H9 (cell line): ENCODE measurements around the gene FAM114A1. TPM values are rescaled to one million over a fixed set of nuclear protein-coding genes. Genes with fewer than 3 reads are reported as not detected.

ENCODE experiments used
- DNase-seq: peaks from one replicate; pipeline ENCODE4 v3.0.0-alpha.2; 2017
- H2AFZ ChIP-seq: one replicate; pipeline ENCODE4 v1.6.1; 2013; ENCODE audit warnings: mild to moderate bottlenecking, low read length, control low read depth, moderate library complexity
- H2AK5ac ChIP-seq: 2 replicates; pipeline ENCODE4 v1.6.1; 2013; ENCODE audit warnings: low read length, control low read depth, mixed read lengths; ENCODE audit not compliant: insufficient read length
- H2BK120ac ChIP-seq: one replicate; pipeline ENCODE4 v1.6.1; 2013; ENCODE audit warnings: low read depth, mild to moderate bottlenecking, low read length, control low read depth, inconsistent platforms; ENCODE audit not compliant: poor library complexity, severe bottlenecking
- H2BK12ac ChIP-seq: 2 replicates; pipeline ENCODE4 v1.6.1; 2013; ENCODE audit warnings: low read length, control low read depth, mixed read lengths, low read depth; ENCODE audit not compliant: insufficient read length
- H2BK15ac ChIP-seq: 2 replicates; pipeline ENCODE4 v1.6.1; 2013; ENCODE audit warnings: low read depth, low read length, control low read depth
- H2BK20ac ChIP-seq: one replicate; pipeline ENCODE4 v1.6.1; 2013; ENCODE audit warnings: low read depth, mild to moderate bottlenecking, low read length, control low read depth, inconsistent platforms; ENCODE audit not compliant: poor library complexity, severe bottlenecking
- H2BK5ac ChIP-seq: 2 replicates; pipeline ENCODE4 v1.6.1; 2013; ENCODE audit warnings: low read length, control low read depth, mixed read lengths; ENCODE audit not compliant: insufficient read length
- H3K14ac ChIP-seq: 2 replicates; pipeline ENCODE4 v1.6.1; 2013; ENCODE audit warnings: low read length, control low read depth; ENCODE audit not compliant: insufficient read depth
- H3K18ac ChIP-seq: 2 replicates; pipeline ENCODE4 v1.6.1; 2013; ENCODE audit warnings: low read depth, mild to moderate bottlenecking, mixed read lengths, low read length, control low read depth; ENCODE audit not compliant: insufficient read length
- H3K23ac ChIP-seq: 2 replicates; pipeline ENCODE4 v1.6.1; 2013; ENCODE audit warnings: low read length, control low read depth, mixed read lengths, low read depth; ENCODE audit not compliant: insufficient read length
- H3K23me2 ChIP-seq: 2 replicates; pipeline ENCODE4 v1.6.1; 2013; ENCODE audit warnings: low read depth, mild to moderate bottlenecking, mixed read lengths, low read length, control low read depth; ENCODE audit not compliant: insufficient read length, poor library complexity, severe bottlenecking
- H3K27ac ChIP-seq: 2 replicates; pipeline ENCODE4 v1.5.1; 2013; ENCODE audit warnings: low read length, control low read depth, mixed read lengths, low read depth; ENCODE audit not compliant: insufficient read length
- H3K27me3 ChIP-seq: 2 replicates; pipeline ENCODE4 v1.6.1; 2013; ENCODE audit warnings: low read length, control low read depth, inconsistent platforms; ENCODE audit not compliant: insufficient read depth
- H3K4ac ChIP-seq: 2 replicates; pipeline ENCODE4 v1.6.1; 2013; ENCODE audit warnings: low read depth, mild to moderate bottlenecking, control low read depth, inconsistent platforms, low read length, moderate library complexity
- H3K4me1 ChIP-seq: 2 replicates; pipeline ENCODE4 v1.6.1; 2013; ENCODE audit warnings: low read length, control low read depth, inconsistent platforms; ENCODE audit not compliant: insufficient read depth
- H3K4me2 ChIP-seq: 2 replicates; pipeline ENCODE4 v1.6.1; 2013; ENCODE audit warnings: low read length, control low read depth, mixed read lengths; ENCODE audit not compliant: insufficient read length, insufficient read depth
- H3K56ac ChIP-seq: 2 replicates; pipeline ENCODE4 v1.6.1; 2013; ENCODE audit warnings: low read depth, mild to moderate bottlenecking, mixed read lengths, low read length, control low read depth; ENCODE audit not compliant: insufficient read length
- H3K79me1 ChIP-seq: 2 replicates; pipeline ENCODE4 v1.6.1; 2013; ENCODE audit warnings: low read depth, mild to moderate bottlenecking, moderate library complexity, low read length, control low read depth, inconsistent platforms; ENCODE audit not compliant: insufficient read depth, poor library complexity, severe bottlenecking
- H3K79me2 ChIP-seq: 2 replicates; pipeline ENCODE4 v1.6.1; 2013; ENCODE audit warnings: low read length, control low read depth, inconsistent platforms; ENCODE audit not compliant: insufficient read depth
- H3K9ac ChIP-seq: 2 replicates; pipeline ENCODE4 v1.6.1; 2013; ENCODE audit warnings: low read length, control low read depth, mixed read lengths; ENCODE audit not compliant: insufficient read length; ENCODE audit errors: extremely low read depth
- H3K9me3 ChIP-seq: one replicate; pipeline ENCODE4 v1.6.1; 2013; ENCODE audit warnings: low read depth, low read length, inconsistent platforms; ENCODE audit not compliant: control insufficient read depth
- H3T11ph ChIP-seq: one replicate; pipeline ENCODE4 v1.6.1; 2013; ENCODE audit warnings: mild to moderate bottlenecking, low read length, control low read depth, inconsistent platforms
- H4K20me1 ChIP-seq: one replicate; pipeline ENCODE4 v1.6.1; 2013; ENCODE audit not compliant: control insufficient read depth, insufficient read length, insufficient read depth
- H4K5ac ChIP-seq: 2 replicates; pipeline ENCODE4 v1.6.1; 2013; ENCODE audit warnings: low read depth, mild to moderate bottlenecking, mixed read lengths, low read length, control low read depth; ENCODE audit not compliant: insufficient read length
- H4K8ac ChIP-seq: replicated peaks from 2 replicates; pipeline ENCODE4 v1.6.1; 2013; ENCODE audit warnings: low read length, control low read depth, mixed read lengths, low read depth; ENCODE audit not compliant: insufficient read length
- H4K91ac ChIP-seq: 2 replicates; pipeline ENCODE4 v1.6.1; 2013; ENCODE audit warnings: low read depth, mild to moderate bottlenecking, moderate library complexity, mixed read lengths, low read length, control low read depth; ENCODE audit not compliant: insufficient read length
- H3K27ac Mint-ChIP-seq, 3 experiments: 2 replicates in 2 of 3; 3 replicates in 1 of 3; pipeline ENCODE4 v1.8.0; 2020 to 2021; ENCODE audit warnings: mixed read lengths in 3 of 3, mild to moderate bottlenecking in 1 of 3, moderate library complexity in 1 of 3
- H3K27me3 Mint-ChIP-seq: 2 replicates; pipeline ENCODE4 v1.8.0; 2021; ENCODE audit warnings: low read depth, mild to moderate bottlenecking, moderate library complexity, mixed read lengths
- H3K36me3 Mint-ChIP-seq, 3 experiments: 2 replicates in 2 of 3; 3 replicates in 1 of 3; pipeline ENCODE4 v1.8.0; 2020 to 2021; ENCODE audit warnings: low read depth in 3 of 3, mixed read lengths in 3 of 3; ENCODE audit not compliant: insufficient read depth in 1 of 3
- H3K4me1 Mint-ChIP-seq, 2 experiments: 2 replicates each; pipeline ENCODE4 v1.8.0; 2020; ENCODE audit warnings: mixed read lengths in 2 of 2
- H3K4me3 Mint-ChIP-seq, 2 experiments: 2 replicates in 1 of 2; 3 replicates in 1 of 2; pipeline ENCODE4 v1.8.0; 2020 to 2021; ENCODE audit warnings: mild to moderate bottlenecking in 2 of 2, mixed read lengths in 2 of 2, moderate library complexity in 1 of 2
- H3K9me3 Mint-ChIP-seq, 2 experiments: 2 replicates in 1 of 2; 3 replicates in 1 of 2; pipeline ENCODE4 v1.8.0; 2020; ENCODE audit warnings: mild to moderate bottlenecking in 2 of 2, mixed read lengths in 2 of 2, moderate library complexity in 1 of 2
- CTCF ChIP-seq: fragments of 200-600 bp; sonication (generic); conservative IDR thresholded peaks from 3 replicates; pipeline ENCODE4 v1.8.0; 2021; ENCODE audit warnings: antibody characterized with exemption, mild to moderate bottlenecking
- WGBS: extraction: QIAGEN DNeasy Blood & Tissue Kit; methylation state at CpG from one replicate; pipeline ENCODE4 v1.1.7; 2013; ENCODE audit warnings: missing lambda C conversion rate, low lambda C conversion rate, mixed read lengths; ENCODE audit not compliant: insufficient read length; ENCODE audit errors: extremely low coverage; 5-methylcytosine and 5-hydroxymethylcytosine counted together
- total RNA-seq: library from RNA; stranded (reverse); gene quantifications from 2 replicates; pipeline ENCODE4 v1.2.1, GENCODE V29; 2021

FAM114A1 gene
- total RNA-seq, 1 experiment from 2014 or later, result 9.9 TPM

GRCh38 chr4:38990241-38990640, 122.6 kb downstream of the FAM114A1 start:
- Histone ChIP-seq H4K8ac (no peak overlapping the region), H3K27ac (no peak overlapping the region), H3K23me2 (no peaks in the 10 kb centered on the region), H3K18ac (no peak overlapping the region), H4K91ac (no peak overlapping the region), H2BK120ac (no peak overlapping the region), H3K4ac (no peak overlapping the region), H3K56ac (no peak overlapping the region), H2AFZ (no peak overlapping the region), H4K5ac (no peak overlapping the region), H2BK15ac (no peak overlapping the region), H4K20me1 (no peaks in the 10 kb centered on the region), H3K79me2 (no peaks in the 10 kb centered on the region), H3K9me3 (no peaks in the 10 kb centered on the region), H2BK20ac (no peak overlapping the region), H2BK5ac (no peak overlapping the region), H3T11ph (no peak overlapping the region), H3K79me1 (no peaks in the 10 kb centered on the region), H3K4me2 (no peak overlapping the region), H3K9ac (no peak overlapping the region), H3K14ac (no peak overlapping the region), H3K4me1 (0 out of 2 replicates have a peak, but pooled peaks cover 3% of the 10 kb centered on the region), H2AK5ac (no peak overlapping the region), H3K23ac (no peak overlapping the region), H2BK12ac (no peak overlapping the region), H3K27me3 (no peaks in the 10 kb centered on the region)
- no CpG with 5 or more reads among the region's 5 CpGs for WGBS
- Mint-ChIP-seq H3K27me3 (no peaks in the 10 kb centered on the region), H3K4me3 (no peak overlapping the region), H3K27ac (no peak overlapping the region), H3K9me3 (no peaks in the 10 kb centered on the region), H3K4me1 (peaks cover 8 to 13% of the 10 kb centered on the region in 2 experiments), H3K36me3 (no peaks in the 10 kb centered on the region)
- no peak for DNase-seq
- TF ChIP-seq CTCF, result no peak
